CD4-positive, alpha-beta T cell (primary cell): Measurements from ENCODE around the gene ASB5. TPM values are rescaled to one million over a fixed set of nuclear protein-coding genes. Genes with fewer than 3 reads are reported as not detected.

Source experiments
- ATAC-seq: fragments of 200-7000 bp; cut with Tn5 transposase; one replicate; pipeline ENCODE4 v1.10.0; 2022; ENCODE audit warnings: mild to moderate bottlenecking; ENCODE audit not compliant: poor library complexity
- CTCF ChIA-PET: fragments of 350-600 bp; sonication (Branson Sonifier 250); formaldehyde crosslinking; loops from one replicate; lab custom pipeline; 2021; ENCODE audit warnings: antibody characterized with exemption, inconsistent platforms; lab: Charles Lee
- POLR2A ChIA-PET: fragments of 350-600 bp; sonication (Branson Sonifier 250); formaldehyde crosslinking; loops from one replicate; lab custom pipeline; 2021; ENCODE audit warnings: antibody characterized with exemption, inconsistent platforms; lab: Charles Lee
- DNase-seq, 14 experiments: peaks; one replicate each; pipeline ENCODE4 v3.0.0-alpha.2; 2013 to 2020; ENCODE audit warnings: mixed read lengths in 2 of 14
- H3K27ac ChIP-seq, 2 donors: one replicate each; pipeline versions ENCODE4 v1.5.1 to v1.7.0; 2013; ENCODE audit warnings: low read length in 2 of 2, low read depth in 1 of 2, mild to moderate bottlenecking in 1 of 2
- H3K27me3 ChIP-seq, 2 experiments: 1 replicate in 1 of 2; 2 replicates in 1 of 2; pipeline versions ENCODE4 v1.6.1 to v1.7.0; 2013; ENCODE audit warnings: low read length in 2 of 2, control low read depth in 1 of 2, mild to moderate bottlenecking in 1 of 2, moderate library complexity in 1 of 2; ENCODE audit not compliant: insufficient read depth in 2 of 2, control insufficient read depth in 1 of 2
- H3K36me3 ChIP-seq: one replicate; pipeline ENCODE4 v1.6.1; 2013; ENCODE audit warnings: low read length, control low read depth; ENCODE audit not compliant: insufficient read depth
- H3K4me1 ChIP-seq: one replicate; pipeline ENCODE4 v1.6.1; 2013; ENCODE audit warnings: low read length, control low read depth; ENCODE audit not compliant: insufficient read depth
- H3K4me3 ChIP-seq: one replicate; pipeline ENCODE4 v1.5.1; 2013; ENCODE audit warnings: mild to moderate bottlenecking, low read length, moderate library complexity
- H3K9me3 ChIP-seq, 2 experiments: 1 replicate in 1 of 2; 2 replicates in 1 of 2; pipeline versions ENCODE4 v1.6.1 to v1.7.0; 2013; ENCODE audit warnings: low read length in 2 of 2, mild to moderate bottlenecking in 2 of 2, control low read depth in 1 of 2, moderate library complexity in 1 of 2; ENCODE audit not compliant: control insufficient read depth in 1 of 2, insufficient read depth in 1 of 2
- H3K27ac Mint-ChIP-seq: one replicate; pipeline ENCODE4 v1.8.0; 2020; ENCODE audit warnings: mixed read lengths
- H3K27me3 Mint-ChIP-seq: one replicate; pipeline ENCODE4 v1.8.0; 2021; ENCODE audit warnings: mixed read lengths
- H3K36me3 Mint-ChIP-seq: one replicate; pipeline ENCODE4 v1.8.0; 2021; ENCODE audit warnings: low read depth, mixed read lengths
- H3K4me1 Mint-ChIP-seq: one replicate; pipeline ENCODE4 v1.8.0; 2021; ENCODE audit warnings: low read depth, mixed read lengths
- H3K4me3 Mint-ChIP-seq: one replicate; pipeline ENCODE4 v1.8.0; 2020; ENCODE audit warnings: mild to moderate bottlenecking, mixed read lengths
- H3K9me3 Mint-ChIP-seq: one replicate; pipeline ENCODE4 v1.8.0; 2020; ENCODE audit warnings: mixed read lengths
- intact Hi-C, 2 experiments: fragments of 100-400 bp; cut with DNase I in 1 of 2; cut with micrococcal nuclease in 1 of 2; formaldehyde crosslinking; loops; one replicate each; pipeline versions ENCODE4 v1.15.1 to v1.9.0; 2023 to 2025; cut with DNase I, micrococcal nuclease
- total RNA-seq, 174 experiments: library from RNA in 2 of 174; stranded (reverse) in 2 of 174; gene quantifications; one replicate each; pipeline ENCODE4 v1.2.3 and lab custom pipeline; 2021 to 2026
- TF ChIP-seq, protein P1 (sequence below): fragments of 200-600 bp; IDR thresholded peaks from one replicate; pipeline ENCODE4 v1.8.0; 2022; ENCODE audit warnings: antibody characterized with exemption, mild to moderate bottlenecking

The ASB5 gene
- total RNA-seq, 2 experiments from 2014 or later, result not detected

DNA sequence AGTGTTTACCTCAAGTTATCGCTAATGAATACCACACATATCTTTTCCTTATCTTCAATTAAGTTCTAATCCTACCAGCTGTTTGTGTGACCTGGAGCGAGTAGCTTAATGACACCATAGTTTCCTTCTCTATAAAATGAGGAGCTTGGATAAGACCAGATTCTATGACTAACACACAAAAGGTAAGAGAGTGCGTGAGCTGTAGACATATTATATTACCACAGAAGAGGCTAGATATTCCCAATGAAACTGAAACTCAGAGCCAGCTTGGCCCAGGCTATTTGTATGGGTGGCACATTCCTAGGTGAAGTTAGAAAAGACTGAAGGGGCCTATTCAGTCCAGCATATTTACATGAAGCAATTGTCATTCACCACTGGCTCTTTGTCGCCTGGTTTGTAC lies 30.2 kb downstream of the ASB5 start:
- no peak for ATAC-seq
- Histone ChIP-seq H3K4me1 (no peaks in the 10 kb centered on the region), H3K27ac (no peak overlapping the region), H3K9me3 (no peaks in the 10 kb centered on the region), H3K27me3 (peaks cover 0 to 2% of the 10 kb centered on the region in 2 experiments), H3K4me3 (no peak overlapping the region), H3K36me3 (no peaks in the 10 kb centered on the region)
- Mint-ChIP-seq H3K4me3 (no peak overlapping the region), H3K36me3 (no peaks in the 10 kb centered on the region), H3K4me1 (no peaks in the 10 kb centered on the region), H3K27ac (no peak overlapping the region), H3K27me3 (peaks cover 22% of the 10 kb centered on the region), H3K9me3 (no peaks in the 10 kb centered on the region)
- TF ChIP-seq, protein P1, sequence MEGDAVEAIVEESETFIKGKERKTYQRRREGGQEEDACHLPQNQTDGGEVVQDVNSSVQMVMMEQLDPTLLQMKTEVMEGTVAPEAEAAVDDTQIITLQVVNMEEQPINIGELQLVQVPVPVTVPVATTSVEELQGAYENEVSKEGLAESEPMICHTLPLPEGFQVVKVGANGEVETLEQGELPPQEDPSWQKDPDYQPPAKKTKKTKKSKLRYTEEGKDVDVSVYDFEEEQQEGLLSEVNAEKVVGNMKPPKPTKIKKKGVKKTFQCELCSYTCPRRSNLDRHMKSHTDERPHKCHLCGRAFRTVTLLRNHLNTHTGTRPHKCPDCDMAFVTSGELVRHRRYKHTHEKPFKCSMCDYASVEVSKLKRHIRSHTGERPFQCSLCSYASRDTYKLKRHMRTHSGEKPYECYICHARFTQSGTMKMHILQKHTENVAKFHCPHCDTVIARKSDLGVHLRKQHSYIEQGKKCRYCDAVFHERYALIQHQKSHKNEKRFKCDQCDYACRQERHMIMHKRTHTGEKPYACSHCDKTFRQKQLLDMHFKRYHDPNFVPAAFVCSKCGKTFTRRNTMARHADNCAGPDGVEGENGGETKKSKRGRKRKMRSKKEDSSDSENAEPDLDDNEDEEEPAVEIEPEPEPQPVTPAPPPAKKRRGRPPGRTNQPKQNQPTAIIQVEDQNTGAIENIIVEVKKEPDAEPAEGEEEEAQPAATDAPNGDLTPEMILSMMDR, result no peak
- ChIA-PET CTCF (no interaction called here), POLR2A (no interaction called here)
- DNase-seq, result no peak
- intact Hi-C loops, result no loop called here

DNA sequence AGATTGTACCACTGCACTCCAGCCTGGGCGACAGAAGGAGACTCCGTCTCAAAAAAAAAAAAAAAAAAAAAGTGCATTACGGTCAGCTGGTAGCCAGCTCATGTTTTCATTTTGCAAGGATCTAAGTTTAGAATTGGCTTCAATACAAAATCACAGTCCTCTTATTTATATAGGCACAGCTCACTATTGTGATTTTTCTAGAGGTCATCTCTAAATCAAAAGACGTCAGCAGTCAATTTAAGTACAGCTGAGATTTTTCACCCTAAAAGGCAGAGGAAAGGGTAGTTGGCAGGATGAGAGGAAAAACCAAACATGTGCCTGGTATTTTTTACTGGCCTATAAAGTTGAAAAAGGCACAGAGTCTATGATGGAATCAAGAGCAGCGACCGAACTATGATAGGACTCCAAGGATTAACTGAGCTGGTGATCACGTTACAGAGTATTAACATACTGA lies 30.8 kb downstream of the ASB5 start:
- no peaks in the 10 kb centered on the region for H3K4me1 Mint-ChIP-seq
- peaks cover 24% of the 10 kb centered on the region for H3K27me3 Mint-ChIP-seq
- no peaks in the 10 kb centered on the region for H3K9me3 Mint-ChIP-seq
- intact Hi-C loops, result no loop called here
- Histone ChIP-seq H3K9me3 (no peaks in the 10 kb centered on the region), H3K36me3 (no peaks in the 10 kb centered on the region), H3K27me3 (no peaks in the 10 kb centered on the region), H3K27ac (no peak overlapping the region), H3K4me1 (no peaks in the 10 kb centered on the region), H3K4me3 (no peak overlapping the region)
- TF ChIP-seq, protein P1, result no peak
- DNase-seq (no peak), ATAC-seq (no peak)
- H3K4me3 Mint-ChIP-seq, result no peak overlapping the region
- ChIA-PET POLR2A (no interaction called here), CTCF (no interaction called here)
- H3K27ac Mint-ChIP-seq, result no peak overlapping the region
- H3K36me3 Mint-ChIP-seq, result no peaks in the 10 kb centered on the region

DNA sequence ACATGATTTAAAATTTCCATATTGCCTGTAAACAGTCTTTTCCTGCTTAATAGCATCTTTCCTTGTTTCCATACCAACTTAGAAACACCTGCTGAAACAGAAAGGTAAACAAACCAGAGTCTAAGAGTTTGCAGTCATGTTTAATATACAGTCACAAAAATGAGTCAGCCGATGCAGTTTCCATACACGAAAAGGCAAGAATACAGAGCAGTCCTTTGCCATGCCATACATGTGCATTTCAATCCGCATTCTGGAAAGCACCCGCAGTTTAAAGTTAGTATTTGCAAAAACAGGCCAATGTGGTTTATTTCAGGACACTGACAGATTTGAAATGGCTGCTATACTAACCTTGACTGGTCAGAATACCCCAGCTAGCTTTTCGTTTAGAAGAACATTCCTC lies 32.1 kb downstream of the ASB5 start:
- Mint-ChIP-seq H3K27me3 (peaks cover 30% of the 10 kb centered on the region), H3K36me3 (no peaks in the 10 kb centered on the region), H3K4me3 (no peak overlapping the region), H3K27ac (no peak overlapping the region), H3K9me3 (no peaks in the 10 kb centered on the region), H3K4me1 (no peaks in the 10 kb centered on the region)
- TF ChIP-seq, protein P1, result no peak
- DNase-seq, result no peak
- H3K9me3 ChIP-seq, result no peaks in the 10 kb centered on the region
- CTCF ChIA-PET, result no interaction called here
- intact Hi-C loops, result no loop called here
- POLR2A ChIA-PET, result no interaction called here
- H3K4me1 ChIP-seq, result no peaks in the 10 kb centered on the region
- no peak for ATAC-seq
- no peaks in the 10 kb centered on the region for H3K27me3 ChIP-seq
- H3K4me3 ChIP-seq, result no peak overlapping the region
- no peaks in the 10 kb centered on the region for H3K36me3 ChIP-seq
- no peak overlapping the region for H3K27ac ChIP-seq
